D341Med (cell line): ENCODE results near the gene COX20.
A peak's percentile ranks its signal among the peaks of the same experiment; 100 is the strongest.

ENCODE experiments used
- DNase-seq: peaks from one replicate; pipeline ENCODE4 v3.0.0; 2012; ENCODE audit warnings: low spot score

Gene COX20

GRCh38 chr1:244851546-244852231 lies 16.2 kb downstream of the COX20 start:
- no peak for DNase-seq

DNA sequence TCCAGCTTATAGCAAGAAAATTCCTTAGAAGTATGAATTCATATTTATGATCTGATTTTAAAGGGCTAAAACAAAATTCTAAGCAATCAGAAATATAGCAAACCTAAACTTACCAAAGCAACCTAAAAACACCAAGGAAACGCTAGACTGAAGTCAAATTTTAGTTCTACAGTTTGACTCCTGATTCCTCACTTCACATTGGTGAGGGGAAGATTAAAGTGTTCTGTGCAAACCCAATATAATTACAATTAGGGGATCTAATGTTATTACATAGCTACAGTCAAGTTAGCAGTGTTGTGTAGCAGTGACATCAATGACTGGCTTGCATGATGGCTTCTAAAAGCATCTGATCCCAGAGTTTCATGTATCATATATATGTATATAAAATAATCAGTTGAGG lies 17.2 kb downstream of the COX20 start:
- no peak for DNase-seq

GRCh38 chr1:244854166-244854565 lies 18.7 kb downstream of the COX20 start:
- DNase-seq: no peak

GRCh38 chr1:244854865-244855578 lies 19.6 kb downstream of the COX20 start:
- DNase-seq: no peak

GRCh38 chr1:244857761-244858160 lies 22.3 kb downstream of the COX20 start:
- no peak for DNase-seq

GRCh38 chr1:244858357-244858756 lies 22.9 kb downstream of the COX20 start:
- no peak for DNase-seq

DNA sequence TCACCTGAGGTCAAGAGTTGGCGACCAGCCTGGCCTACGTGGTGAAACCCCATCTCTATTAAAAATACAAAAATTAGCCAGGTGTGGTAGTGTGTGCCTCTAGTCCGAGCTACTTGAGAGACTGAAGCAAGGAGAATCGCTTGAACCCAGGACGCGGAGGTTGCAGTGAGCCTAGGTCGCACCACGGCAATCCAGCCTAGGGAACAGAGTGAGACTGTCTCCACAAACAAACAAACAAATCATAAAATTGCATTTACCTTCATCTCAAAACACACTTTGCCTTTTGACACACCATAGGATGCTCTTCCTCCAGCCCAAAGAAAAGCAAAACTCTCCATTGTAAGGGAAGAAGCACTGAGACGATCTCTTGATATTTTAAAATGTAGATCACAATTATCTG lies 24.6 kb downstream of the COX20 start:
- no peak for DNase-seq

- no peak for DNase-seq
Measured at GRCh38 chr1:244860914-244861610, 25.6 kb downstream of the COX20 start.

GRCh38 chr1:244861683-244862082 lies 26.2 kb downstream of the COX20 start:
- DNase-seq: no peak

DNA sequence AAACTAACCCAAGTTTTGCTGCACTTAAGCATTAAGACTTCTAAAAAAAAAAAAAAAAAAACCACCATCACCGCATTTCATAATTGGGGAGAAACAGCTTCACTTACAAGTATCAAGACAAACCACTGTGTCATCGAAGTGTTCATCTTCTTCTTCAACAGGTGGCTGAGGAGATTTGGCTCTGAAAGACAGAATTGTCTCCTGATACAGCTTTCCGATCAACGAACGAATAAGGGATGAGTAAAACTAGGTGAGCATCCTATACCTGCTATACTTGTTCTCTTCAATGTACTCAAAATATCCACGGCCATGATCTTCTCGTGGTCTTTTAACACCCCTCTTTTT lies 26.9 kb downstream of the COX20 start:
- no peak for DNase-seq

DNA sequence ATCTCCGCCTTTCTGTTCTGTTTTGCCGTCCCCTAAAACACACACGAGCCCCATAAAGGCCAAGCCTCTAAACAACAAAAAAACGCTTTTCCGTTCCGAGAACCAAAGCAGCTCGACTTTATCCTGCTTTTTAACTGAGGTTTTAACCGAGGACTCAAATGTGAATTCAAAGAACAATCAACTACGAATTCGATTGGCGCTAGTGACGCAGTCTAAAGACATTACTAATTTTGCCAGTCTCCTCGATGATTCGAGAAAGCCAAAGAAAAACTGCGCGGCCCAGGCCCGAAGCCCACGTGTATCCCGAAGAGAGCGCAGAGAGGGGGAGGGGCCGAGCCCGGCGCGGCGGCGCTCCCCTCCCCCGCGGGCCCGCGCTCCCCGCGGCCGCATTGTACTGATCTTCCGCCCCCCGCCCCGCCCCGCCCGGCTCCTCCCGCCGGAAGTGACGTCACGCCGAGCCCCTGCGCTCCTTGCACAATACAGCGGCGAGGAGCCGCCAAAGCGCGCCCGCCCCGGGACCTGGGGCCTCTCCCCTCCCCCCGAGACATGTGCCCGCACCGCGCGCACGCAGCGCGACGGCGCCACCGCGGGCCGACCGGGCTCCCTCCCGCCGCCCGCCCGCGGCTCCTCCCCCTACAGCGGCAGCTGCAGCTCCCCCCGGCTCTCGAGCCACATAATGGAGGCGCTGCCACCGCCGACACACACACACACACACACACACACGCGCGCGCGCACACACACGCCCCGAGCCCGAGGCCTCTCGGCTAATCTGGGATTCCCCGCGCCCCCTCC lies 27.4 kb downstream of the COX20 start:
- DNase-seq: peak; percentile 99

DNA sequence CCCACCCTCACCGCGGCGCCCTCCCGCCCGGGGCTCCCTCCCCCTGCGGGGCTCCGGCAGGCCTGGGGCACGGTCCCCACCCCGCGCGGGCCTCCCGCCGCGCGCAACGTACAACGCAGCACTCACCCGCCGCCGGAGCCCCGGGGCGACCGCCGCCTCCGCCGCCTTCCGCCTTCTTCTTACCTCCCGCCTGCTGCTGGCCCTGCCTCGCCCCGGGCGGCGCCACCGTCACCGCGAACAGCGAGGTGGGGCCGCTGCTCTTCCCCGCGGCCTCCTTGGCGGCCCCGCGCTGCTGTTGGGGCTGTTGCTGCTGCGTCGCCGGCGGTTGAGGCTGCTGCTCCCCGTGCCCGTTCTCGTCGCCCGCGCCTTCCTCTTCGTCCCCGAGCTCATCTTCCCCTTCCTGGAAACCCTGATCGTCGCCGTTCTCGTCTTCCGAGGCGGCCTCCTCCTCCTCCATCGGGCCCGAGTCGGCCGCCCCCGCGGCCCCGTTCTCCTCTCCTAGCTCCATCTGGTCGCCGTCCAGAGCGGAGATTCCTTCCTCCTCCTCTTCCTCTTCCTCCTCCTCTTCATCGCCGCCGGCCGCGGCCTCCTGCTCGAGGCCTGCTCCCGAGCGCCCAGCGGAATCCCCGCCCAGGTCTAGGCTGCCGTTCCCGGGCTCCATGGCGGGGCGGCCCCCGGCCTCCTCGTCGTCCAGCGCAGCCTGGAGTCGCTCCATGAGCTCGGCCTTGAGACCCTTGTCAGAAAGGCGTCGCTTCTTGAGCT lies 28.2 kb downstream of the COX20 start:
- DNase-seq: no peak

GRCh38 chr1:244864253-244865027 lies 29.0 kb downstream of the COX20 start, which contains the start of gene HNRNPU:
Gene HNRNPU, minus strand, starts transcription at chr1:244864543. Its CDS starts 236 bp downstream, at chr1:244864307.
- peak; percentile 98 for DNase-seq

DNA sequence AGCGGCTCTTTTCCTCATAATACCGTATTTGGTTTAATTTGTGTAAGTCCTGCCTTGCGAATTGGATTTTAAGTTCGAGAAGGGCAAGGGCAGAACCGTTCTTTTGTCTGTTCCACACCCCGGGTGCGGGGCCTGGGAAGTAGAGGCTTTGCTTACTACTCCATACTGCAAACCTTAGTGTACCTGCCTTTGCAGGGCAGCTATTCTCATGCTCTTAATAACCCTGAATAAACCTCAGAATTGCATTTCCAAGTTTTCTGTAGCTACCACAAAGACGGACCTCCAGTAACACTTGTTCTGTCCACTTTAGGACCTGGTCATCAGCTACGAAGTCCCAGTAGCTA lies 29.5 kb downstream of the COX20 start:
- DNase-seq: peak; percentile 59

- DNase-seq: no peak
Measured at GRCh38 chr1:244865820-244866219, 30.4 kb downstream of the COX20 start.

DNA sequence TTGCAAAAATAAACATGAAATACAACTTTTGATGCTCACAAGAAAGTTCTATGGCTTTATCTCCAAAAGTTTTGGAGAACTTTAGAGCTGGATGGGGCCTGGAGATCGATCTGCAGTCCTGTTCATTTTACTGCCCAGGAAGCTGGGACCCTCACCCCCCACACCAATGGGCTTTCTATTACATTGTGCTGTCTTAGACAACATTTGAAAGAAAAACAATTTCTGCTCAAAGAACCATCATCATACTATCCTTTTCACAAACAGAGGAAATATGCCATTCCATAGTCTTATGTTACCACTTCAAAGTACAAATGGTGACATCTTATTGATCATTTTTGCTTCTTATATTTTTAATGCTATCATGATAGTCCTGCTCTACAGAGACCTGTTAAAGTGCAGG lies 30.9 kb downstream of the COX20 start:
- DNase-seq: no peak

GRCh38 chr1:244868484-244869363 lies 33.3 kb downstream of the COX20 start:
- DNase-seq: no peak

- no peak for DNase-seq
Measured at GRCh38 chr1:244869364-244869827, 33.9 kb downstream of the COX20 start.

- no peak for DNase-seq
Measured at GRCh38 chr1:244869950-244870349, 34.5 kb downstream of the COX20 start.
